HUES64 (cell line): Measurements from ENCODE around the gene CAPN15. TPM values are rescaled to one million over a fixed set of nuclear protein-coding genes. Genes with fewer than 3 reads are reported as not detected.
A peak's percentile ranks its signal among the peaks of the same experiment; 100 is the strongest.
"Not testable (repeated sequence)": the region's sequence is repeated elsewhere in the genome, so short reads cannot be mapped to it uniquely, and the experiment has no call there.

Experiments used
- H3K27ac ChIP-seq: 2 replicates; pipeline ENCODE4 v1.7.0; 2013; ENCODE audit warnings: low read depth, low read length, inconsistent platforms
- H3K27me3 ChIP-seq: 2 replicates; pipeline ENCODE4 v1.6.1; 2013; ENCODE audit warnings: mild to moderate bottlenecking, low read length; ENCODE audit not compliant: insufficient read depth
- H3K36me3 ChIP-seq: 2 replicates; pipeline ENCODE4 v1.6.1; 2013; ENCODE audit warnings: mild to moderate bottlenecking, low read length; ENCODE audit not compliant: insufficient read depth
- H3K4me1 ChIP-seq: 2 replicates; pipeline ENCODE4 v1.6.1; 2013; ENCODE audit warnings: mild to moderate bottlenecking, low read length, moderate library complexity; ENCODE audit not compliant: insufficient read depth
- H3K4me3 ChIP-seq: 2 replicates; pipeline ENCODE4 v1.5.1; 2013; ENCODE audit warnings: mild to moderate bottlenecking, low read length, moderate library complexity
- H3K9ac ChIP-seq: 2 replicates; pipeline ENCODE4 v1.6.1; 2013; ENCODE audit warnings: mild to moderate bottlenecking, low read depth, low read length
- H3K9me3 ChIP-seq: 2 replicates; pipeline ENCODE4 v1.6.1; 2013; ENCODE audit warnings: low read depth, low read length; ENCODE audit not compliant: insufficient read depth
- WGBS: fragments of 150-250, 120-280 bp; methylation state at CpG from one replicate; pipeline ENCODE4 v1.1.7; 2013; ENCODE audit warnings: missing lambda C conversion rate; 5-methylcytosine and 5-hydroxymethylcytosine counted together
- polyA plus RNA-seq, 2 experiments: library from polyadenylated mRNA; stranded (reverse); fragments of 50-300 nt; gene quantifications; one replicate each; pipeline ENCODE4 v1.2.3, GENCODE V29; 2013

CAPN15 gene
- 31.1 TPM for polyA plus RNA-seq (2013, experiment 1 of 2)
- 29.1 TPM for polyA plus RNA-seq (2013, experiment 2 of 2)

DNA sequence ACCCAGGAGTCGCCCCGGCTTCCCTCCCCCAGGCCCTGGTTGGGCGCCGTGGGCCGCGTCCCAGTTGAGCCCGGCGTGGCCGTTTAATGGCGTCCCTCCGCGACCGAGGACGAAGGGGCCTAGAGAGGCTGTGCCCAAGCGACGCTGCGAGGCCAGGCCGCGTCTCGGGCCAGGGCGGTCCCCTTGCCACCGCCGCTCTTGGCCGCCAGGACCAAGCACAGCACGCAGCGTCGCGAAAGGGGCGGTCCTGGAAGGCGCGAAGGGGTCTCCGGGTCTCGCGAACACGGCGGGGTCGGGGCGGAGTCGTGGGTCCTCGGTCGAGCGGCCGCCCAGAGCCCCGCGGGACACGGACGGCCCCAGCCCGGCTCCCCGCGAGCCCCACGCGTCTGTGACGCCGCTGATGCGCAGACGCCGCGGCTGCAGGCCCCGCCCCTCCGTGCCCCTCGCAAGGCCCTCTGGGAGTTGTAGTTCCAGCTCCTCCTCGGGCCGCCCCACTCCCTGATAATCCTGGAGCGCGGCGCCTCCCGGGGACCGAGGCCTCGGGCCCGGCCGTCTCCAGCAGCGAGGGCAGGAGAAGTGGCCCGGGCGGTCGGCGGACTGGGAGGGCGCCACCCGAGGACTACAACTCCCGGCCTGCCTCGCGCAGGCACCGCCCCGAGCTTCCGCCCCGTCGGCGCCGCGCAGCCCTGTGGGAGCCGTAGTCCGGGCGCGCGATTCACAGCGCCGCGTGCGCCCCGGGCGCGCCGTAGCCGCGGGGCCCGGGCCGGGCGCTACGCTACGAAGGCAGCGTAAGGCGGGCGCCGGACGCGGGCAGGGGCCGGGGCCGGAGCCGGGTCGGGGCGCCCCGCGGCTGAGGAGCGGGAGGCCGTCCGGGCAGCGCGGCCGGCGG lies at the start of gene CAPN15:
Gene CAPN15 (plus strand): TSS at position 698 of the 889 bp plus-strand sequence. CDS start 19,127 bp downstream, outside the sequence.
- under 1% methylated on average over 129 of the region's 129 CpGs for WGBS

DNA sequence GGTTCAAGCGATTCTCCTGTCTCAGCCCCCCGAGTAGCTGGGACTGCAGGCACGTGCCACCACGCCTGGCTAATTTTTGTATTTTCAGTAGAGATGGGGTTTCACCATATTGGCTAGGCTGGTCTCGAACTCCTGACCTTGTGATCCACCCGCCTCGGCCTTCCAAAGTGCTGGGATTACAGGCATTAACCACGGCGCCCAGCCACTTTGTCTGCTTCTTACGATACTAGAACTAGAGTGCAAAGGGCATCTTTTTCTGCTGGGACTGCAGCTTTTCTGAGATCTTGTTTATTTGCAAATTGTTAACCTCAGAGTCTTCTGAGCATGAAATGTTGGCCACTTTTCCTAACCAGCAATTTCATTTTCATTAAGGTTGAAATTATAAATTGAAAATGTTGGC lies 49.2 kb upstream of the CAPN15 start:
- H3K9ac ChIP-seq, H3K27ac ChIP-seq, H3K36me3 ChIP-seq, H3K9me3 ChIP-seq, H3K4me3 ChIP-seq, H3K27me3 ChIP-seq: not testable (repeated sequence)
- WGBS = 97% methylated on average over 10 of the region's 10 CpGs
- H3K4me1 ChIP-seq = peaks cover 11% of the 10 kb centered on the region

More for the DNA sequence above, at the start of gene CAPN15:
- H3K27ac ChIP-seq = peak within 1 kb of the TSS; percentile 94
- H3K27me3 ChIP-seq = no peaks in the 10 kb centered on the region
- H3K9me3 ChIP-seq = no peaks in the 10 kb centered on the region
- H3K36me3 ChIP-seq = peaks cover 6% of the 10 kb centered on the region; the same call in 1 of the 2 replicates
- peak within 1 kb of the TSS; percentile 91 for H3K9ac ChIP-seq
- peak within 1 kb of the TSS; percentile 92 for H3K4me3 ChIP-seq
- peaks cover 11% of the 10 kb centered on the region; the same call in 1 of the 2 replicates for H3K4me1 ChIP-seq

DNA sequence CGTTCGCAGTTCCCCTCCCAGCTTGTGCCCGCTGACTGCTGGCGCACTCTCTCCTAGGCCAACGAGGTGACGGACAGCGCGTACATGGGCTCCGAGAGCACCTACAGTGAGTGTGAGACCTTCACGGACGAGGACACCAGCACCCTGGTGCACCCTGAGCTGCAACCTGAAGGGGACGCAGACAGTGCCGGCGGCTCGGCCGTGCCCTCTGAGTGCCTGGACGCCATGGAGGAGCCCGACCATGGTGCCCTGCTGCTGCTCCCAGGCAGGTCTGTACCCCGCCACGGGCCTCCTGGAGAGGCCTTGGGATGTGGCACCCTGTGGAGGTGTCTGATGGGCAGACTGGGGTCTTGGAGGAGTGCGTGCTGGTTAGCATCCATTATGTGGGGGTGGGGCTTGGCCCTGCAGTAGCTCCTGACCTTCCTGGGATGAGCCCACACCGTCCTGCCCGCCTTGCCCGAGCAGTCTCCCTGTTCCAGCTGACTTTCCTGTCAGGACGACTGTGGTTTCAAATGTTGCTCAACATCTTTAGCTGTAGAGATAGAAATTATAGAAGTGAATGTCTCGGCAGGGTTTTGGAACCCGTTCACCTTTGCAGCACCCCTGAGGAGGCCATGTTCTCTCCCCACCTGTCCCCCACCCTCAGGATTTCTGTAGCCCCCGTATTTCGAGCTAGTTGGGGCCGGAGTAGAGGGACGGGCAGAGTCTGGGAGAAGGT lies 44.9 kb upstream of the CAPN15 start:
- H3K9me3 ChIP-seq = no peaks in the 10 kb centered on the region
- H3K4me1 ChIP-seq = peaks cover 25% of the 10 kb centered on the region
- H3K4me3 ChIP-seq = no peak overlapping the region
- H3K9ac ChIP-seq = peak overlapping the region; percentile 23
- H3K36me3 ChIP-seq = no peaks in the 10 kb centered on the region
- no peaks in the 10 kb centered on the region for H3K27me3 ChIP-seq
- WGBS = 87% methylated on average over 31 of the region's 31 CpGs
- peak overlapping the region; percentile 84; the same call in 1 of the 2 replicates for H3K27ac ChIP-seq

DNA sequence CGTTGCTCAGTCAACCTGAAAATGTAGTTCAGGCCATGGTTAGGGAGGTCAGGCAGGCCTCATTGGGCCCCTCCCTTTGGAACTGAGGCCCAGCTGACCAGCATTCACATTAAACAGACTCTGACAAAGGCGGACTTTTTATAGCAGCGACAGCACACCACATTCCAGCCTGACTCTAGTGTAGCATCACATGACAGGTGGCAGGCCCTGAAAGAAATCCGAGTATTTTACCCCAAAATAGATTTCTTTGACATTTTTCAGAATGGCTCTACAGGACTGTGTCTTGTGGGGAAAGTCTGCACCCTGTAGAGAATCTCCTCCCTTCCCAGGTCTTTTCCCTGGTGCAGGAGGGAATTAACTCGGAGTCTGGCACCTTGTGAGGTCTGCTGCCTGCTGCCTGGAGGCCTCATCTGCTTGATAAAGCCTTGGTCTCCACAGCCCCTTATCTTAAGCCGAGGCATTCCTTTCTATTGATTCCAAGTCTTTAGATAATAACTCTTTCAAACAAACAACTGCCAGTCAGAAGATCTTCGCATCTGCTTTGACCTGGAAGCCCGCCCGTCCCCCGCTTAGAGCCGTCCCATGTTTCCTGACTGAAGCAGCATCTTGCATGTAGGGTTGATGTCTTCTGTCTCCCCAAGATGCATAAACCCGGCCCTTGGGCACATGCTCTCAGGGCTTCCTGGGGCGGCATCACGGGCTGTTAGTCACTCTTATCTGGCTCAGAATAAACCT lies 44.0 kb upstream of the CAPN15 start:
- H3K27ac ChIP-seq = peak overlapping the region; percentile 84
- H3K36me3 ChIP-seq = no peaks in the 10 kb centered on the region
- 35% methylated on average over 14 of the region's 14 CpGs for WGBS
- H3K4me3 ChIP-seq = no peak overlapping the region
- no peaks in the 10 kb centered on the region for H3K9me3 ChIP-seq
- H3K27me3 ChIP-seq = no peaks in the 10 kb centered on the region
- H3K4me1 ChIP-seq = peaks cover 25% of the 10 kb centered on the region
- H3K9ac ChIP-seq = peak overlapping the region; percentile 23; the same call in 1 of the 2 replicates

DNA sequence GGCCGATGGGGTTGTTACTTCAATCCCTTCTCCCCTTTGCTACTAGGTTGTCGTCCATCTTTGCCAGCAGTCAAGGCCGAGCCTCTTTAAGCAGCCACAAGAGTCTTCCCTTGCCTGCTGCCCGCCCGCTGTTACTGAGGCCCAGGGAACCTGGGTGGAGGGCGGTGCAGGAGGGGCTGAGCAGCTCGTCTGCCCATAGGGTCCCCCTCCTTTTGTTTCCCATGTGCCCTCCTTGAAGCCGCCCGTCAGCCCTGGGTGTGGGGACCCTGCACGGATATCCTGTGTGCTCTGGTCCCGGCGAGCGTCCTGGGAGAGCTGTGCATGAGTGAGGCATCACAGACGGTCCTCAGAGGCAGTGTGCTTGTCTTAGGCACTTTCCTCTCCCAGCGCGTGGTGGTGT lies 37.9 kb upstream of the CAPN15 start:
- H3K9me3 ChIP-seq = no peaks in the 10 kb centered on the region
- WGBS = 94% methylated on average over 16 of the region's 16 CpGs
- no peak overlapping the region for H3K4me3 ChIP-seq
- H3K36me3 ChIP-seq = peaks cover 13% of the 10 kb centered on the region
- H3K9ac ChIP-seq = no peak overlapping the region
- peaks cover 17% of the 10 kb centered on the region; the same call in 1 of the 2 replicates for H3K4me1 ChIP-seq
- no peak overlapping the region for H3K27ac ChIP-seq
- no peaks in the 10 kb centered on the region for H3K27me3 ChIP-seq

DNA sequence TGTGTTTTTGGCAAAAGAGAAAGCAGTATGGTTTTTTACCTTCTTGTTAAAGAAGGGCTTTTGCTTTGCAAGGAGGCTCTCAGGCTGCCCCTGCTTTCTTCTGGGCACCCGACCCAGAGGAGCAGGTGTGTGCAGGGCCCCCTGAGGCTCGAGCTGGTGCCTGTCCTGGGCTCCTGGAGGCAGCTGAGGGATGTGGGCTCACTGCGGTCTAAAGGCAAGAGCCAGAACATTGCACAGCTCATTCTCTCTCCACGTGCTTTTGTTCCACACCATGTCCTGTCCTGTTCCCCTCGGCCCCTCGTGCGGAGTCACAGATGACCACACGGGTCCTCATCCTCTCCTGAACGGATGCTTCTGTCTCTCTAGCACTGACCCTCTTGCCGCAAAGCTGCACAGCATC lies 36.7 kb upstream of the CAPN15 start:
- H3K27me3 ChIP-seq = no peaks in the 10 kb centered on the region
- no peak overlapping the region; the same call in 1 of the 2 replicates for H3K27ac ChIP-seq
- H3K4me3 ChIP-seq = no peak overlapping the region
- no peaks in the 10 kb centered on the region for H3K9me3 ChIP-seq
- peaks cover 14% of the 10 kb centered on the region; the same call in 1 of the 2 replicates for H3K4me1 ChIP-seq
- peaks cover 13% of the 10 kb centered on the region for H3K36me3 ChIP-seq
- H3K9ac ChIP-seq = no peak overlapping the region; the same call in 1 of the 2 replicates
- 81% methylated on average over 10 of the region's 10 CpGs for WGBS

DNA sequence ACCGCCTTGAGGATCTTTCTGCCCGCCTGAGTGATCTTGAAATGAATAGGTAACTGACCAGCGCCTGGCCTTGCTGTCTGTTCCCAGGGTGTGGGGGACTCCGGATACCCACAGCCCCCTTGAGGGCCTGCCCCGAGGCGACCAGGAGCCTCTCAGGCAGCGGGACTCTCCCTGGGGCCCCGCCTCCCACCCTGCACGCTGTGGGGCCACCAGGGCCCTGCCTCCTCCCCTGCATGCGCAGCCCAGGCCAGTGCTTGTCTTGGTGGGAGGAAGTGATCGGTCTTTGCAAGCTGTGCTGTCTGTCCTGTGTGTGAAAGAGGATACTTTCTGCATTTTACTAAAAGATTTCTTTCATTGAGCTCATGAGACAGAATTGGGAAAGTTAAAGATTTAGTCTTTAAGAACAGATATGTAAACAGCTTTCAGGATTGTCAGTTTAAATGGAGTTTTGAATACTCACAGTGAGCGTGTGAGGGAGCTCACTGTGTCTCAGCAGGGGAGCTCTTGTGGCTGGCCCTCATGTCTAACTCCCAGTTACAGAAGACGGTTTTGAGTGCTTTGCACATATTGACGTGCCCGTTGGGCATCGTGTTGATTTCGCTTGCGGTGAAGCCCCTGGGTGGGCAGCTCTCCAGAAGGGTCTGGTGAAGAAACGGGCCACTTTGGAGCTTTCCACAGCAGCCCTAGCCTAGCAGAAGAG lies 36.1 kb upstream of the CAPN15 start:
- H3K9ac ChIP-seq = no peak overlapping the region; the same call in 1 of the 2 replicates
- peaks cover 13% of the 10 kb centered on the region for H3K36me3 ChIP-seq
- H3K4me3 ChIP-seq = no peak overlapping the region
- H3K9me3 ChIP-seq = no peaks in the 10 kb centered on the region
- peaks cover 14% of the 10 kb centered on the region; the same call in 1 of the 2 replicates for H3K4me1 ChIP-seq
- WGBS = 40% methylated on average over 19 of the region's 19 CpGs
- H3K27ac ChIP-seq = no peak overlapping the region; the same call in 1 of the 2 replicates
- H3K27me3 ChIP-seq = no peaks in the 10 kb centered on the region

DNA sequence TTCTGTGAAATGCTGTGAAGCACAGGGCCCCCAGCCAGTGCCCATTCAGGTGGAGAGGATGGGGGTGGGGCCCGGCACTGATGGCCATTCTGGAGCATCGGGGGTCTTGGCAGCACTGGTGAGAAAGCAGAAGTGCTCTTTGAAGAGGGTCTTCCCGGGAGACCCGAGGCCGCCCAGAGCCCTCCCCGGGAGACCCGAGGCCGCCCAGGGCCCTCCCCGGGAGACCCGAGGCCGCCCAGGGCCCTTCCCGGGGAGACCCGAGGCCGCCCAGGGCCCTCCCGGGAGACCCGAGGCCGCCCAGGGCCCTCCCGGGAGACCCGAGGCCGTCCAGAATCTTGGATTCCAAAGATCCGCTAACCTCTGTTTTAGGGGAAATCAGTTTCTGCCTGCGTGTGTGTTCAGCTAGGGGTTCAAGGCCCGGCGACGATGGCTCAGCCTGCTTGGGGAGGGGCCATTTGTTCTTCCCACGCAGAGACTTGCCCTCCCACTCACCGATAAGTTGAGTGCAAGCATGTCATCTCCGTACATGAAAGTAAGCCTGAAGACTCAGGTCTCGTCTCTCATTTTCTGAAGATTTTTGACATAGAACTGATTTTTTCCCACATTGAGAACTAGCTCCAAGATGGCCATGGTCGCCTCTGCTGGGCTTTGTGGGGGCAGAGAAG lies 35.2 kb upstream of the CAPN15 start:
- Histone ChIP-seq H3K4me1 (peaks cover 14% of the 10 kb centered on the region; the same call in 1 of the 2 replicates), H3K4me3 (no peak overlapping the region), H3K27me3 (no peaks in the 10 kb centered on the region), H3K27ac (no peak overlapping the region; the same call in 1 of the 2 replicates), H3K9me3 (no peaks in the 10 kb centered on the region), H3K9ac (no peak overlapping the region), H3K36me3 (peaks cover 13% of the 10 kb centered on the region)
- 93% methylated on average over 30 of the region's 30 CpGs for WGBS

DNA sequence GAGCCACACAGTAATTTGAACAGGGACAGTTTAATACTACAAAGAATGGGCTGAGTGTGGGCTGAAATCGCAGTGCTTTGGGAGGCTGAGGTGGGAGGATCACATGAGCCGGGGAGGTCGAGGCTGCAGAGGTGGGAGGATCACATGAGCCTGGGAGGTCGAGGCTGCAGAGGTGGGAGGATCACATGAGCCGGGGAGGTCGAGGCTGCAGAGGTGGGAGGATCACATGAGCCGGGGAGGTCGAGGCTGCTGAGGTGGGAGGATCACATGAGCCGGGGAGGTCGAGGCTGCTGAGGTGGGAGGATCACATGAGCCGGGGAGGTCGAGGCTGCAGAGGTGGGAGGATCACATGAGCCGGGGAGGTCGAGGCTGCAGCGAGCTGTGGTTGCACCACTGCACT lies 32.8 kb upstream of the CAPN15 start:
- H3K9ac ChIP-seq, H3K9me3 ChIP-seq, H3K4me3 ChIP-seq, H3K27ac ChIP-seq, H3K27me3 ChIP-seq: not testable (repeated sequence)
- H3K4me1 ChIP-seq = peaks cover 14% of the 10 kb centered on the region; the same call in 1 of the 2 replicates
- WGBS = 87% methylated on average over 15 of the region's 15 CpGs
- peaks cover 12% of the 10 kb centered on the region; the same call in 1 of the 2 replicates for H3K36me3 ChIP-seq
